AG04450 (cell line): ENCODE data around the gene LPIN1. TPM values are rescaled to one million over a fixed set of nuclear protein-coding genes. Genes with fewer than 3 reads are reported as not detected.

Source experiments
- CTCF ChIA-PET: fragments of 300-600, 350-600 bp; formaldehyde crosslinking; extraction: SDS; loops from one replicate; lab custom pipeline; 2022; ENCODE audit warnings: antibody characterized with exemption, inconsistent platforms; lab: Charles Lee
- POLR2A ChIA-PET: fragments of 350-600 bp; formaldehyde crosslinking; extraction: SDS; loops from one replicate; lab custom pipeline; 2021; ENCODE audit warnings: antibody characterized with exemption, inconsistent platforms; lab: Yijun Ruan, JAX
- DNase-seq: peaks from one replicate; pipeline ENCODE4 v3.0.0-alpha.2; 2011; ENCODE audit warnings: low read depth, low spot score
- H3K27ac ChIP-seq: one replicate; pipeline ENCODE4 v1.5.1; 2012; ENCODE audit warnings: low read depth, low read length, control low read depth
- H3K27me3 ChIP-seq: one replicate; pipeline ENCODE4 v1.6.0; 2012; ENCODE audit warnings: low read length; ENCODE audit not compliant: control insufficient read depth, insufficient read depth
- H3K4me3 ChIP-seq: 2 replicates; pipeline ENCODE4 v1.5.1; 2011; ENCODE audit warnings: mild to moderate bottlenecking, low read depth, low read length, control low read depth
- H3K9me3 ChIP-seq: 2 replicates; pipeline ENCODE4 v1.5.1; 2012; ENCODE audit warnings: low read length; ENCODE audit not compliant: control insufficient read depth, insufficient read depth
- CTCF ChIP-seq: IDR thresholded peaks from 2 replicates; pipeline ENCODE4 v1.5.1; 2011; ENCODE audit warnings: low read depth, low read length, control low read depth, inconsistent platforms
- polyA plus RNA-seq: library from polyadenylated mRNA; depleted of rRNA; stranded (reverse); fragments of >200 nt; gene quantifications from 2 replicates; pipeline ENCODE4 v1.2.3, GENCODE V29; 2011

Gene LPIN1
- polyA plus RNA-seq, 1 experiment, result 40.5 TPM

- Histone ChIP-seq H3K4me3 (peak overlapping the region; percentile 89), H3K27me3 (no peaks in the 10 kb centered on the region), H3K9me3 (no peaks in the 10 kb centered on the region; the same call in 1 of the 2 replicates), H3K27ac (no peak overlapping the region)
- CTCF ChIA-PET, result interaction anchor here (1.0 to 1.3 kb wide), 2 partner anchors 55 to 60 kb away, joined by 3 to 6 read pairs; no protein-coding TSS in a partner anchor
- TF ChIP-seq CTCF, result no peak
- POLR2A ChIA-PET, result no interaction called here
- no peak for DNase-seq
Measured at GRCh38 chr2:11748018-11748860, 1.8 kb downstream of the LPIN1 start.

- H3K9me3 ChIP-seq, result no peaks in the 10 kb centered on the region; the same call in 1 of the 2 replicates
- CTCF ChIA-PET, result interaction anchor here (1.0 kb wide), 1 partner anchor 61 kb away, joined by 4 read pairs; no protein-coding TSS in a partner anchor
- no peak for DNase-seq
- H3K27ac ChIP-seq, result no peak overlapping the region
- no peaks in the 10 kb centered on the region for H3K27me3 ChIP-seq
- no peak overlapping the region for H3K4me3 ChIP-seq
- TF ChIP-seq CTCF, result no peak
- POLR2A ChIA-PET, result no interaction called here
Measured at GRCh38 chr2:11748861-11749645, 2.6 kb downstream of the LPIN1 start.

GRCh38 chr2:11749646-11750349, 3.4 kb downstream of the LPIN1 start:
- Histone ChIP-seq H3K9me3 (no peaks in the 10 kb centered on the region; the same call in 1 of the 2 replicates), H3K27me3 (no peaks in the 10 kb centered on the region), H3K4me3 (no peak overlapping the region), H3K27ac (peak overlapping the region; percentile 21)
- no peak for TF ChIP-seq CTCF
- ChIA-PET CTCF (interaction anchor here (1.0 kb wide), 2 partner anchors 56 to 62 kb away, joined by 3 to 4 read pairs; no protein-coding TSS in a partner anchor), POLR2A (no interaction called here)
- DNase-seq, result no peak

- no peak for DNase-seq
- Histone ChIP-seq H3K9me3 (no peaks in the 10 kb centered on the region; the same call in 1 of the 2 replicates), H3K27me3 (no peaks in the 10 kb centered on the region), H3K4me3 (no peak overlapping the region), H3K27ac (no peak overlapping the region)
- ChIA-PET POLR2A (no interaction called here), CTCF (interaction anchor here (1.0 to 1.9 kb wide), 2 partner anchors 29 to 57 kb away, joined by 3 to 7 read pairs; no protein-coding TSS in a partner anchor)
- TF ChIP-seq CTCF, result no peak
Measured at GRCh38 chr2:11750422-11750821, 4.0 kb downstream of the LPIN1 start.
